NCI-H1048 (cell line): ENCODE results near the gene RPL36.
A peak's percentile ranks its signal among the peaks of the same experiment; 100 is the strongest.

ENCODE experiments used
- DNase-seq: peaks from one replicate; lab custom pipeline; 2025; lab: John Stamatoyannopoulos, UW

Gene RPL36

DNA sequence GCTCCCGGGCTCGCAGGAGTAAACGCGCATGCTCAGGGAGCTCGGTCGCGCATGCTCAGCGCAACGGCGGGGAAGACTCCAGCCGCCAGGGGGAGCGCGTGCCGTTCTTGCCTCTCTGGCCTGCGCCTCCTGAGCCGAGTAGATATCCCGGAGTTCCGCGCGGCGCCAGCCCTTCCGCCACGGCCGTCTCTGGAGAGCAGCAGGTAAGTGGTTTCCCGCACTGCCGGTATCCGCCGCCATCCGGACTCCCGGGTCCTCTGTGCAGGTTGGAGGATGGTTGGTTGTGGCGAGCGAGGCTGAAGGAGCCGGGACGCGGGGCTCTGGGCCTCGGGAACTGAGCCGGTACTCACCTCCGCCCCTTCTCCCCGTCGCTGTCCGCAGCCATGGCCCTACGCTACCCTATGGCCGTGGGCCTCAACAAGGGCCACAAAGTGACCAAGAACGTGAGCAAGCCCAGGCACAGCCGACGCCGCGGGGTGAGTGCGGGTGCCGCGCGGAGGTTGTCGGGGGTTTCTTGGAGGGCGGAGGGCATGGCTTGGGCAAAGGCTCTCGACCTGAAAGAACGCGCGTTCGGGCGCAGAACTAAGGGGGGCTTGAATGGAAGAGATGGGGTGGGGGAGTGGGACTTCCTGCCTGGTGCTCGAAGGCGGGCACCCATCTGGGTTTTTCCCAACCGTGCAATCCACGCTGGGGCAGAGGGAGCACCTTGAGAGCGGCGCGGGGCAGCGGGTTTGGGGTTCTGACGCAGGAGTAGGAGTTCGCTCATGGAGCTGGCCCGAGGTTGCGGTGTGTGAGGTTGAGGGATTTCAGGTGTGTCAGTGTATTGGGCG is at the start of gene RPL36:
TSS of gene RPL36 (plus strand) at position 171 of the 830 bp plus-strand sequence. CDS start at position 384, 213 bp downstream.
- peak; percentile 84 for DNase-seq

DNA sequence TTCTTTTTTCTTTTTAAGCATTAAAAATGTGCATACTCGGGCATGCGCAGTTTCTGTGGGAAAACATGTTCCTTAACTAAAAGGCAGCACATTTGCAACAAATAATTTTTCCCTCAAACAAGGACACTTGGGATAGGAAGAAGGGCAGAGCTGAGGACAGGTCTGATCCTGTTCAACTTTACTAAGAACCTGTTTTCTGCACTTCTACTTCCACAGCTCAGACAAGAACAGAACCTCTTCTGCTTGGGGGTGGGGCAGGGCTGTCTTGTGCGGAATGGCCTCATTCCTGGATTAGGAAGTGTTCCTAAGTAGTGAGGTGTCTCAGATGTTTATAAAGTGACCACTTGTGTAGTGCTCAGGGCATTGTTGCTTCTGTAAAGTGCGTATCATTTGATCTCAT is 48.9 kb upstream of the RPL36 start:
- DNase-seq: no peak

DNA sequence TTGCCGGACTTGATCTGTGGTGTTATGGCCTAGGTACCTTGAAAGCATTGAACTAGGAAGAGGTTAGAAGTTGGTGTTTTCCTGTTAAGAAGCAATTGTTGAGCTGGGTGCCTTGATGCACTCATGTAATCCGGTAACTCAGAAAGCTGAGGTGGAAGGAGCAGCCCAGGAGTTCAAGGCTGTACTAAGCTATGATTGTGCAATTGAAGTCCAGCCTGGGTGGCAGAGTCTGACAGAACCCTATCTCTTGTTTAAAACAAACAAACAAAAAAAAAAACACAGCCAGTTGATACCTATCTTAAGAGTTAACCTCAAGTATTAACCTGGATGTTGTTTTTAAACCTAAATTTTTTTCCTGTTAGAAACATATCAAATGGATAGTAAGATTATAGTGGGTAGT is 47.9 kb upstream of the RPL36 start:
- no peak for DNase-seq

DNA sequence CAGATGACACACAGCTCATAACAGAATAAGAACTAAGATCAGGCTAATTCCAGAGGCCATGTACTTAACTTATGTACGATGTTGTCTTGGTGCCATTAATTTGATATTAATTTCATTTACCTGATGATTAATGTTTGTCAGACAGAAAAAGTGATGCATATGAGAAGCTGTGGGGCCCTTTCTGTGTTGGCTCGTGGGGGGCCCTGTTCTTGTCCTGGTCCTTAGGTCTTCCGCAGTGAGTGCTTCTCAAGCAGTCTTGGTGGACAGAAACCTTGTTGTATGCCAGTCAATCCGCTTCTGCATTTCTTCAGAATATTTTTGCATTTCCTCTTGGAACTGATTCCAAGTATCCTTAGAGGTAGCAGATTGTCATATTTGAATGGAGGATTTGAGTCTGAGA is 47.0 kb upstream of the RPL36 start:
- DNase-seq: no peak

DNA sequence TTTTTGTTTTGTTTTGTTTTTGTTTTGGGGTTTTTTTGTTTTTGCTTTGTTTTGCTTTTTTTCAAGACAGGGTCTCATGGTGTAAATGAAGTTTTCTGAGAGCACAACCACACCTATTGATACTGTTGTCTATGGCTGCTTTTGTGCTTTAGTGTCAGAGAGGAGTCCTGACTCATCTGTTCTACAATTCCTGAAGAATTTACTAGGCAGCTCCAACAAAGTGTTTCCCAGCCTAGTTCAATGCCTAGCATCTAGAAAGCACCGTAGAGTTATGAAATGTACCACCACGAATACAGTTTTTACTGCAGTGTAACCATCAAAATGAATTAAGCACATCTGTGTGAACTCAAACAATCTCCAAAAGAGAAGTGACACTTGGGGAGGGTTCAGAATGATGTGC is 46.1 kb upstream of the RPL36 start:
- DNase-seq: no peak

DNA sequence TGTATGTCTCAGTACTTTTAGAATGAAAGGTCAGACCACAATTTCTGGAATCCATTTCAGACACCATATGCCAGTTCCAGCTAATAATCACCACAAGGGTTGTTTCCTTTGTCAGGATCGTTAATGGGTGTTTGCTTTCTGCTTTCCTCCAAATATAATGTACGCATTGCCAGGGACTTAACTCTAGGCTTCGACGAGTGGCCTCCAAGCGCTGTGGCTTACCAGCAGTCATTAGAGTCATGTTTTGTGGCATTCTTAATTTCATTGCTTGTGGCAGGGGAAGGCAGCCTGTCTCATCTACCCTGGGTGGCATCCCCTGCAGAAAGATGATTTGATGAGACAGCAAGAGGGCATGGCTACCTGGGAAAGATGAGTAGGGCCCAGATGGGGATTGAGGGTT is 44.7 kb upstream of the RPL36 start:
- DNase-seq: no peak

DNA sequence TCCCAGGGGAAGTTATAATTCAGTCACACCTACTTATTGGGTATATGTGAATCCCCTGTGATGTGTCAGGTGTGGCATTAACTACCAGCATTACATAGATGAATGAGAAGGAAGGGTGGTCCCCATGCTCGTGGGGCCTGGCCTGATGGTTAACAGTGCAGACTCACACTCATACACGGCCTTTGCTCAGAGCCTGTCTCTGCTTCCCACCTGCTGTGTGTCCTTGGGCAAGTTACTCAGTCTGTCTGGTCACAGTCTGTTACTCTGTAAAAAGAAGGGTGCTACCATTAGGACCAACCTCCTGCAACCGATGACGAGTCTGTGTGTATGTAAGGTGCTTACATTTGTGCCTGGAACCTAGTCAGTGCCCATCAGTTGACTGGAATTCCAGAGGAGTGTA is 43.4 kb upstream of the RPL36 start:
- no peak for DNase-seq

DNA sequence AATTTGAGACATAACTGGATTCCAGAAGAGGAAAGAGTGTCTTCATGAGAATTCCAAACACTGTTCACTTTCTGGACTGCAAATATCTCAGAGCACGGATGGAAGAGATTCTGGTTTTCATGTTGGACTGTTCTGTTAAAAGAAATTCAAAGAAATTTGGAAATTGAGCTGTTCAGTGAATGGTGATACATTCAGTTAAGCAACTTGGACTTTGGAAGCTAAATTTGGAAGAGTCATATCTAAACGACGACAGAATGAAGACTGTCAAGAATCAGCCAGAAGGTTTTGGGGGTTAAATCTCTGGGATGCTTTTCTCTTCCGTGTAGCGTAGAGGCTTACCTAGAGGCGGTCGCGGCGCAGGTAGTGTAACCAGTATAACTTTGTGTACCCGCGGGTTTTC is 41.6 kb upstream of the RPL36 start:
- DNase-seq: no peak

DNA sequence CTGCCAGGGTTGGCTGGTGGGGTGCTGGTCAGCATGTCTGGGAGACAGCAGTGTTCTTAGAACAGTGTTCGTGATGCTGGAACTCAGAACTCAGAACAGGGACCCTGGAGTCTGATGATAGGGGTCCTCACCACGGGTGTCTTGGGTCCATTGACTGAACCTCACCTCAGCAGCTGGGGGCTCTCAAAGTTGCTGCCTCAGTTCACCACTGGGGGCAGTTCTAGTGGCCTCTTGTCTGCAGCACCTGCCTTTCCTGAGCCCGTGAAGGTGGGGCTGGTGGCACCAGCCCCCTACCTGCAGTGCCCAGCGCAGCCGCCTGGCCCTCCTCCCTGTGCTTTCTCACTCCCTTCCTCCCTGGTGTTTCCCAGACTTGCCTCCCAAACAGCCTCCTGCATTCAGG is 38.7 kb upstream of the RPL36 start:
- DNase-seq: no peak

DNA sequence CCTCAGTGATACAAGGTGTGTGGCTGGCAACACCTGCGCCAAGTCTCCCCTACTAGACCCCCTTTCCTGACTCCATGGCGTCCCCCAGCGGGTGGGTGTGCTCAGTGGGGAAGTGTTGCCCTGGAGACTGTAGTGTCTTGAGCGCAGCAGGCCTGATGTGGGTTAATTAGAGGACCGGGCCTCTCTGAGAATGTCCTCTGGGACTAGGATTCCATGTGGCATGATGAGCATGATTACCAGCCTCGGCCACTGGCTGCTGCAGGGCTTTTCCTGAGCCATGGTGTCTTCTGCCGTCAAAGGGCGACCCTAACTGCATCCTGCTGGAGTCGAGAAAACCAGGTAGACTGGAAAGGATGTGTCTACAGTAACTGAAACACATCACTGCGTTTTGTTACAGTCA is 37.8 kb upstream of the RPL36 start:
- no peak for DNase-seq

DNA sequence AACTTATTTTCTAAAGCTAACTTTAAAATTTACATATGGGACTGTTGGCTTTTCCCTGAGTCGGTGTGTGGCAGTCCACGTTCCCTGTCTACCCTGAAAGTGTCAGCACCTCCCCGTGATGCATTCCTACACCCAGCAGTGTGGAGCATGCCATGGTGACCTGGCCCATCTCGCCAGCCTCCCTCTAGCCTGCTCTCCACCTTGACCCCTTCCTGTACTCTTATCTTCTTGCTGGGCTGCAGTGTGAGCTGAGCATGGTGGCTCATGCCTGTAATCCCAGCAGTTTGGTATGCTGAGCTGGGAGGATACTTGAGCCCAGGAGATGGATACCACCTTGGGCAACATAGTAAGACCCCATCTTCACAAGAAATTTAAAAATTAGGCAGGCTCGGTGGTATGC is 35.2 kb upstream of the RPL36 start:
- DNase-seq: no peak

DNA sequence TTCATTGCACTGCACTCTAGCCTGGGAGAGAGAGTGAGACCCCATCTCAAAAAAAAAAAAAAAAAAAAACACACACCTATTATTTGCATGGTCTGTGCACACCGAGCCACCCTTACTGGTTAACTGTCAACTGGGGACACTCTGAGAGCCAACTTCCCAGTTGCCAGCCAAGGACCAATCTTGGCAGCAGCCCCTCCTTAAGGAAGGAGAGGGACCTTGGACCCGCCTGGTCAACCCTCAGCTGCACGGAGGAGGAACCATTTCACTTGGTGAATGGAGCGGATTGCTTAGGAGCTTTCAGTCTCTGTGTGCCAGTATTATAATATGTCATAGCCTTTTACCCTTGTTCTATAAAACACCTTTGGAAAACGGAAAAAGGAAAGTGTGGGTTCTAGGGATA is 34.7 kb upstream of the RPL36 start:
- DNase-seq: no peak

DNA sequence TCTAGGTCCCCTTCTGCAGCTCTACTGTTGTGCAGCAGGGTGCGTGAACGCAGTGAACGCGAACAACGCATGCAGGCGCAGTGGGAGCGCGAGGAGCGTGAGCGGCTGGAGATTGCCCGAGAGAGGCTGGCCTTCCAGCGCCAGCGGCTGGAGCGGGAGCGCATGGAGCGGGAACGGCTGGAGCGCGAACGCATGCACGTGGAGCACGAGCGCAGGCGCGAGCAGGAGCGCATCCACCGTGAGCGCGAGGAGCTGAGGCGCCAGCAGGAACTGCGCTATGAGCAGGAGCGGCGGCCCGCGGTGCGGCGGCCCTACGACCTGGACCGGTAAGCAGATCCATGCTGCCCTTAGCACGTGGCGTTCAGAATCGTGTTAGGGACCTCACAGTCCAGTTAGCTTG is 28.6 kb upstream of the RPL36 start:
- DNase-seq: no peak

DNA sequence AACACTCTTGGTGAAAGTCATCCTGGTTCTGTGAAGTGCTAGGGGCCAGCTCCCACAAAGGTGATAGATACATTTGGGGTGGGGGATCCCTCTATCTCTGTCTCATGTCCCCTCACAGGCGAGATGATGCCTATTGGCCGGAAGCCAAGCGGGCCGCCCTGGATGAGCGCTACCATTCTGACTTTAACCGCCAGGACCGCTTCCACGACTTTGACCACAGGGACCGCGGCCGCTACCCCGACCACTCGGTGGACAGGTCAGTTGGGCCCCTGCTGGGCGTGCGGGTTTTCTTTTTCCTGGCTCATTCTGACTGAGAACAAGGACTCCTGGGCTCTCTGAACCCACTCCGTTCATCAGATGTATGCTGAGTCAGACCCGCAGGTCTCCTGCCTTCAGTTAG is 26.2 kb upstream of the RPL36 start:
- DNase-seq: no peak

DNA sequence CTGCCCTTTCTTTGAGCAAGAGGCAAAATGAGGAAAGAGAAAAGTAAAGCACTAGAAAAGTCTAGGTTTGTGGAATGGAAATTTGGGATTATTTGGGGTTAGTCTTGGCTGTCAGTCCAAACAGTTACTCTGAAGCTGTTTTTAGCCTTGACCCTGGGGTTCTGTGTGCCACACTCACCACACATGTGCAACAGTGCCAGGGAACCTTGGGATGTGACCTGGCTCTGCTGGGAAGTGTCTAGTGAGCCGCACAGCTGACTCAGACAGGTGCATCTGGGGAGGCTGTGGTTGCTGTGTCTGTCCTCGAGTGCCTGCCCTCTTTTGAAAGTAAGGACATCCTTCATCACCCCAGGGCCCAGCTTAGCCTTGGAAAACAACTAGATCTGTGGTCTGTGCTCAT is 25.6 kb upstream of the RPL36 start:
- no peak for DNase-seq

DNA sequence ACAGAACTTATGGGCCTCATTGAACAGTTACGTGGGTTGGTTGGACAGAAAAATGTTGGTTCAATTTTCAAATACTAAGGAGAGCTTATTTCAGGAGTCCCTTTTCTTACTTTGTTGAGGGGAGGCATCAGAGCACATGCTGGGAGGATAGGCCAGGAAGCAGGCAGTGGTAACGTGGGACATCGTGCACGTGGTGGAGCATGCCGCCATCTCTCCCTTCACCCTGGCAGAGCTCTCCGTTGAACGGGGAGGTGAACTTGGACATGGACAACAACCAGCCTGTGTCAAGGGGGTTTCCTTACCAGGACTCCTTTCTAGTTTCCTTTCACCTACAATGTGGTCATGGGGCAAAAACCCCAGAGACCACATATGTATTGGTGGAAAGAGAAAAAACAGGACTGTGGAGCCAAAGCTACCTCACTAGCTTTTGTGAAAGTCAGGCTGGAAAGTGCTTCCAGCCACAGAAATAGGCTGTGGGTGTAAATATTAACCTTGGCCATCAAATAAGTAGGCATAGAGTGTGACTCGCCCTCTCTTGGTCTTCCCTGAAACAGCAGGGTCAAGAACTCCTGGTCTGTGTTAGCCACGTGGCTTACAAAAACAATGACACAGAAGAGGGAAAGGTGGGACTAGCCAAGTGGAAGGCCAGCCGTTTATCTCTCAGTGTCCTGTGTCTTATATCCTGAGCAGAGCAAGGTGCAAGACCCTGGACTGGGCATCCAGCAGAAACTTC is 24.1 kb upstream of the RPL36 start:
- no peak for DNase-seq

DNA sequence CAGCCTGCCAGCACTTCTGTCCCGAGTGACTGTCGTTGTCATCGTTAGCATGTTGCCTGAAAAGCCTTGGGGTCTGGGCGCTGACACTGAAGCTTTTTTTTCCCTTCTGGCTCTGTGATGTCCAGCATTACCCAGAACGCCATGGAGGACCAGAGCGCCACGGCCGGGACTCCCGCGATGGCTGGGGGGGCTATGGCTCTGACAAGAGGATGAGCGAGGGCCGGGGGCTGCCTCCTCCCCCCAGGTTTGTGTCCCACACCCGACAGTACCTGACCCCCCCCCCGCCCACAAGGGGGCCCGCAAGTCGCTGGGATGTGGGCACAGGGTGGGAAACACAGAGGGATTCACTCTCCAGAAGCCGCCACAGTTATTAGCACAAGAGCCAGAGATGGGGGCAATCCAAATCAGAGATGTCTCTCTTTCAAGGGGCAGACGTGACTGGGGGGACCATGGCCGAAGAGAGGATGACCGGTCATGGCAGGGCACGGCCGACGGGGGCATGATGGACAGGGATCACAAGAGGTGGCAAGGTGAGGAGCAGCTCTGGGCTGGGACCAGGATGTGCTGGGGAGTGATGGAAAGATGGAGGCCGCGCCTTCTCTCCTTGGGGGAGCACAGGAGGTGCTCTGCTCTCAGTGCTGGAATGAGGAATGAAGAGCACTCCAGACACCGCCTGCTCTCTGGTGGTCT is 23.0 kb upstream of the RPL36 start:
- DNase-seq: no peak

DNA sequence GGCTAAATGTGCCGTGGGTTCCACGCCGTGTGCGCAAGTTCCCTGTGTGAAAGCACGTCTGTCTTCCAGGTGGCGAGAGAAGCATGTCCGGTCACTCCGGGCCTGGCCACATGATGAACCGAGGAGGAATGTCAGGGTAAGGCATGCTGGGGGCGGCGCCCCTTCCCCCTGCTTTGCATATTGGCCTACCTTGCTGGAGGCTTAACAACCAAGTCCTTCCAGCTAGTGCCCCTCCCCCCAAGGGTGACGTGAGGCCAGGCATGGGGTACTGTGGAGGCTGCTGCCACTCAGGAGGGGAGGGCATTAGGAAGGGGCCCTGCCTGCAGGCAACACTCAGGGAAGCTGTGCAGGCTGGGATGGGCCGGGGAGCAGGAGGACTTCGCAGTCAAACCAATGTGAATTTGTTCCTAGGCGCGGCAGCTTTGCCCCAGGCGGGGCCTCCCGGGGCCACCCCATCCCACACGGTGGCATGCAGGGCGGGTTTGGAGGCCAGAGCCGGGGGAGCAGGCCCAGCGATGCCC is 22.3 kb upstream of the RPL36 start:
- DNase-seq: no peak

DNA sequence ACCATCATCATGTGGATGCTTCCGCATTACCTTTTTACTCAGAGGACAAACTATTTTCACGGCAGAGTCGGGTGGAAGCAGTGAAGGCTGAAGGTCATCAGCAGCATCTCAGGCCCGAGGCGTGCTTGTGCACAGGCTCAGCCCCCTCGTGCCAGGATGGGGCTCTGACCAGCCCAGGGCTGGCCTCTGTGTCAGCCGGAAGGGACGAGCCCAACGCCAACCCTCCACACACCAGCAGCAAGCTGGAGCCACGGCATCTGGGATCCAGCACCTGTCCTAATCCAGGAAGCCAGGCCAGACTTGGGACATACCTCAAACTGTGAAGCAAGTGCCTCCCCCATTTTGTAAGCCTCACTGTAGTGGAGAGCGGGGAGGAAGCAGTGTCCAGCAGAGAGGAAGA is 20.9 kb upstream of the RPL36 start:
- DNase-seq: no peak

DNA sequence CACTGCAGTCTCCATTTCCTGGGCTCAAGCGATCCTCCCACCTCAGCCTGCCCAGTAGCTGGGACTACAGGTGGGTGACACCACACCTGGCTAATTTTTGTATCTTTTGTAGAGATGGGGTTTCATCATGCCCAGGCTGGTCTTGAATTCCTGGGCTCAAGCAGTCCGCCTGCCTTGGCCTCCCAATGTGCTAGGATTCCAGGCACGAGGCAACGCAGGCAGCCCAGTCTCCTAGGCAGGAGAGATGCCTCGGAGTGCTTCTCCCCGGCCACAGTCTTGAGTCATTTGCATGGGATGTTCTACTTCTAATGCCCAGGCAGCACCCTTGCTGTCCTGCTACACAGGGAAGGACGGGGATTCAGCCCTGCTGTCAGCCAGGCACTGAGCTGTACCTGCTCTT is 18.5 kb upstream of the RPL36 start:
- DNase-seq: no peak

DNA sequence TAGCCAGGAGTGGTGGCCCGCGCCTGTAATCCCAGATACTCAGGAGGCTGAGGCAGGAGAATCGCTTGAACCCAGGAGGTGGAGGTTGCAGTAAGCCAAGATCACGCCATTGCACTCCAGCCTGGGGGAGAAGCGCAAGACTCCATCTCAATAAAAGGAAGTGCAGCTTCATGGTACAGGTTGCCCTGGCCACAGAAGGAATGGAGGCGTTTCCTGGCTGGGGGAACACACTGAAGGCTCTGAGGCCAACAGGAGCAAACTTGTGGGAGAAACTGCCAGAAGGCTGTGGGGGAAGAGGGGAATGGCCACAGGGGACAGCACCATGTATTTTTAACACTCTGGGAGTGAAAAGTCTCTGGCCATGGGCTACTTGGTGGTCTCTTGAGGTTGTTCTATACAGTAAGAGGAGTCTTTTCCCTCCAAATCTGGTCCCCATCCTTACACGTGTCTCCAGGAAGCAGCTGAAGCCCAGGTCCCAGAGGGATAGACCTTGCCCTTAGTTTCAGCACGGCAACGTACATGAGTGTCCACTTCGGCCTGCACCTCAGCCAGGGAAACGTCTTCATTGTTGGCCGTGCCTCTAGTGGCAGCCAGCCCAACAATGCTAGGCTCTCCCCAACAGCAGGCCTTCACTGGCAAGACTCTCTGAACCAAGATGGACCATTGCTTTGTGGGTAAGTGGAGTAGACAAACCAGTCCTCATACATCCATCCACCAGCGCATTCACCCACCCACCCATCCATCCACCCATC is 17.2 kb upstream of the RPL36 start:
- no peak for DNase-seq

DNA sequence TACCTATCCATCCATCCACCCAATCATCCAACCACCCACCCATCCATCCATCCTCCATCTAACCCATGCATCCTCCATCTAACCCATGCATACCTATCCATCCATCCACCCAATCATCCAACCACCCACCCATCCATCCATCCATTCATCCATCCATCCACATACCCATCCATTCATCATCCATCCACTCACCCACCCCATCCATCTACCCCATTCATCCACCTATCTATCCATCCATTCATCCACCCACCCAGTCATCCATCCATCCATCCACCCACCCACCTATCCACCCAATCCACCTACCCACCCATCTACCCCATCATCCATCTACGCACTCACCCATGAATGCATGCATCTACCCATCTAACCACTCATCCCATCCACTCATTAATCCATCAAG is 16.3 kb upstream of the RPL36 start:
- DNase-seq: no peak
